22Rv1 (cell line): ENCODE results near the gene KHDRBS1.
"Not testable (repeated sequence)": the region's sequence is repeated elsewhere in the genome, so short reads cannot be mapped to it uniquely, and the experiment has no call there.

Source experiments
- H3K27ac ChIP-seq: fragments of 450-650 bp; 2 replicates; pipeline ENCODE4 v1.5.1; 2017
- ZFX ChIP-seq: fragments of 450-650 bp; IDR thresholded peaks from 2 replicates; pipeline ENCODE4 v1.6.1; 2017; ENCODE audit warnings: antibody characterized with exemption, borderline replicate concordance
- TF ChIP-seq, protein P1 (sequence below): fragments of 450-650 bp; IDR thresholded peaks from 2 replicates; pipeline ENCODE4 v1.5.1; 2017; ENCODE audit warnings: mild to moderate bottlenecking

The KHDRBS1 gene

DNA sequence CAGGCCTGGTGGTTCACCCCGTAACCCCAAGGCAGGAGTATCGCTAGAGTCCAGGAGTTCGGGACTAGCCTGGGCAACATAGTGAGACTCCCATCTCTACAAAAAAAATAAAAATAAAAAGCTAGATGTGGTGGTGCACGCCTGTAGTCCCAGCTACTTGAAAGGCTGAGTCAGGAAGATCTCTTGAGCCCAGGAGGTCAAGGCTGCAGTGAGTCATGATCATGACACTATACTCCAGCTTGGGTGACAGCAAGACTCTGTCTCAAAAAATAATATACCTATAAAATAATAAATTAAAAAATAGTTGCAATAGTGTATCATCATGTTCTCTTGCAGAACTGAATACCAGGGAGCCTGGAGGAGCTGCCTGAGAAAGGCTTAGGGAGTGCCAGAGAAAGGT lies 39.2 kb downstream of the KHDRBS1 start:
- H3K27ac ChIP-seq: no peak overlapping the region
- TF ChIP-seq, protein P1, sequence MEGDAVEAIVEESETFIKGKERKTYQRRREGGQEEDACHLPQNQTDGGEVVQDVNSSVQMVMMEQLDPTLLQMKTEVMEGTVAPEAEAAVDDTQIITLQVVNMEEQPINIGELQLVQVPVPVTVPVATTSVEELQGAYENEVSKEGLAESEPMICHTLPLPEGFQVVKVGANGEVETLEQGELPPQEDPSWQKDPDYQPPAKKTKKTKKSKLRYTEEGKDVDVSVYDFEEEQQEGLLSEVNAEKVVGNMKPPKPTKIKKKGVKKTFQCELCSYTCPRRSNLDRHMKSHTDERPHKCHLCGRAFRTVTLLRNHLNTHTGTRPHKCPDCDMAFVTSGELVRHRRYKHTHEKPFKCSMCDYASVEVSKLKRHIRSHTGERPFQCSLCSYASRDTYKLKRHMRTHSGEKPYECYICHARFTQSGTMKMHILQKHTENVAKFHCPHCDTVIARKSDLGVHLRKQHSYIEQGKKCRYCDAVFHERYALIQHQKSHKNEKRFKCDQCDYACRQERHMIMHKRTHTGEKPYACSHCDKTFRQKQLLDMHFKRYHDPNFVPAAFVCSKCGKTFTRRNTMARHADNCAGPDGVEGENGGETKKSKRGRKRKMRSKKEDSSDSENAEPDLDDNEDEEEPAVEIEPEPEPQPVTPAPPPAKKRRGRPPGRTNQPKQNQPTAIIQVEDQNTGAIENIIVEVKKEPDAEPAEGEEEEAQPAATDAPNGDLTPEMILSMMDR: no peak
- no peak for TF ChIP-seq ZFX

DNA sequence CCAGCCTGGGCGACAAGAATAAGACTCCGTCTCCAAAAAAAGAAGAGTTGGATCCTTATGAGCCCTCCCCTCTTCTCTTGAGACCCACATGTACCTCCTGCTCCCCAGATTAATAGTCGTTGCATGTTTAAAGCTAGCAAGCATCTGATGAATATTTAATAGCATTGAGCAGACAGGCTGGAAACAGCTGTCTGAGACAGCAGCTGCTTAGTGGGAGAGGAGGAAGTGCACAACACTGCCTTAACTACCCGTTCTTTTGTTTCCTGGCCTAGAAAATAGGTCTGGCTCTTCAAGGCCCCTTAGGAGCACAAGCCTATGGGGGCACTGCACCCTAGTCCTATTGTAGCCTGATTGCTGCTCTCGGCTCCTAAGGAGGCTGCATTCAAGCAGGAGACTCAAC lies 41.7 kb downstream of the KHDRBS1 start:
- H3K27ac ChIP-seq: no peak overlapping the region
- TF ChIP-seq, protein P1: no peak
- TF ChIP-seq ZFX: no peak

GRCh38 chr1:32056598-32056997 lies 42.9 kb downstream of the KHDRBS1 start:
- TF ChIP-seq, protein P1: no peak
- TF ChIP-seq ZFX: no peak
- H3K27ac ChIP-seq: no peak overlapping the region

GRCh38 chr1:32060914-32061313 lies 47.2 kb downstream of the KHDRBS1 start:
- TF ChIP-seq, protein P1: no peak
- H3K27ac ChIP-seq: peak overlapping the region; percentile 74

DNA sequence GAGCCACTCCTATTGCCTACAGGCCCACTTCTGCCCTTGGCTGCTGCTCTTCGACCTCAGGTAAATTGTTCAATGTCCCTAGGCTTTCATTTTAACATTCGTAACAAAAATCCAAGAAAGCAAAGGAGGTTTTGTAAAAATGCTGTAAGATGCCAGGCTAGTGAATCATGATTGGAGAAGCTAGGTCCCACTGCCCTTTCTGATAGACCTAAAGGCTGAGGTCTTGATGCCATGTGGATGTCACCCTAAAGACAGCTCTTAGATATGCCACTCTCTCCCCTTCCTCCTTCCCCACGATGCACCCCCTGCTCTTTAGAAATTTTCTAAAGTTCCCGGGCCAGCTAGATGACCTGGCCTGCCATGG lies 49.2 kb downstream of the KHDRBS1 start:
- H3K27ac ChIP-seq: peak overlapping the region; percentile 74
- TF ChIP-seq, protein P1: no peak

- no peak for TF ChIP-seq ZFX
- TF ChIP-seq, protein P1: peak; percentile 57
- peak overlapping the region; percentile 74 for H3K27ac ChIP-seq
Observed at GRCh38 chr1:32063261-32063681, 49.6 kb downstream of the KHDRBS1 start.

DNA sequence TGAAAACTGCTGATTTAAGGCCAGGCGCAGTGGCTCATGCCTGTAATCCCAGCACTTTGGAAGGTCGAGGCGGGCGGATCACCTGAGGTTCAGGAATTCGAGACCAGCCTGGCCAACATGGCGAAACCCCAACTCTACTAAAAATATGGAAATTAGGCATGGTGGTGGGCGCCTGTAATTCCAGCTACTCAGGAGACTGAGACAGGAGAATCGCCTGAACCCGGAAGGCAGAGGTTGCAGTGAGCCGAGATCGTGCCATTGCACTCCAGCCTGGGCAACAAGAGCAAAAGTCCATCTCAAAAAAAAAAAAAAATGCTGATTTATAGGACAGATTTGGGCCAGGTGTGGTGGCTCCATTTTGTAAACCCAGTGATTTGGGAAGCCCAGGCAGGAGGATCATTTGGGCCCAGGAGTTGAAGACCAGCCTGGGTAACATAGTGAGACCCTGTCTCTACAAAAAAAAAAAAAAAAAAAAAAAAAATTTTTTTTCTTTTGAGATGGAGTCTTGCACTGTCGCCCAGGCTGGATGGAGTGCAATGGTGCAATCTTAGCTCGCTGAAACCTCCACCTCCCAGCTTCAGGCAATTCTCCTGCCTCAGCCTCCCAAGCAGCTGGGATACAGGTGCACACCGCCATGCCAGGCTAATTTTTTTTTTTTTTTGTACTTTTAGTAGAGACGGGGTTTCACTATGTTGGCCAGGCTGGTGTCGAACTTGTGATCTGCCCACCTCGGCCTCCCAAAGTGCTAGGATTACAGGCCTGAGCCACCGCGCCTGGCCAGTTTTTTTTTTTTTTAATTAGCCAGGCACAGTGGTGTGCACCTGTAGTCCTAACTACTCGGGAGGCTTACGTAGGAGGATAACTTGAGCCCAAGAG lies 52.2 kb downstream of the KHDRBS1 start:
- not testable (repeated sequence) for H3K27ac ChIP-seq

GRCh38 chr1:32066489-32066873 lies 52.8 kb downstream of the KHDRBS1 start:
- H3K27ac ChIP-seq: no peak overlapping the region
- no peak for TF ChIP-seq ZFX
- TF ChIP-seq, protein P1: no peak
